Testis (tissue), 3 donors: ENCODE results near the gene KIF5C. TPM values are rescaled to one million over a fixed set of nuclear protein-coding genes. Genes with fewer than 3 reads are reported as not detected.

Experiments
- DNase-seq: peaks from one replicate; pipeline ENCODE4 v3.0.0-alpha.2; 2019
- H3K27ac ChIP-seq, 2 donors: fragments of 200-600 bp; sonication (generic); one replicate each; pipeline ENCODE4 v1.5.1; 2019
- H3K27me3 ChIP-seq: fragments of 200-600 bp; sonication (generic); one replicate; pipeline ENCODE4 v1.5.1; 2019
- H3K36me3 ChIP-seq: fragments of 200-600 bp; sonication (generic); one replicate; pipeline ENCODE4 v1.5.1; 2017; ENCODE audit warnings: low read depth; ENCODE audit errors: missing control alignments
- H3K4me1 ChIP-seq: fragments of 200-600 bp; sonication (generic); one replicate; pipeline ENCODE4 v1.5.1; 2019
- H3K4me3 ChIP-seq, 2 donors: fragments of 200-600 bp; sonication (generic); one replicate each; pipeline ENCODE4 v1.5.1; 2017 to 2019
- H3K9me3 ChIP-seq: fragments of 200-600 bp; sonication (generic); one replicate; pipeline ENCODE4 v1.5.1; 2017
- CTCF ChIP-seq, 3 experiments: fragments of 450-650 bp in 2 of 3; fragments of 200-600 bp in 1 of 3; sonication (generic) in 1 of 3; IDR thresholded peaks; one replicate each; pipeline ENCODE4 v1.5.1; 2016 to 2019; ENCODE audit warnings: antibody characterized with exemption in 3 of 3, mild to moderate bottlenecking in 2 of 3, moderate library complexity in 1 of 3
- POLR2A ChIP-seq: fragments of 450-650 bp; IDR thresholded peaks from one replicate; pipeline ENCODE4 v1.6.1; 2017; ENCODE audit warnings: antibody characterized with exemption, mild to moderate bottlenecking, moderate library complexity
- WGBS, 2 donors: methylation state at CpG; one replicate each; pipeline ENCODE4 v1.1.5; 2018; 5-methylcytosine and 5-hydroxymethylcytosine counted together
- intact Hi-C: fragments of 100-400 bp; cut with DNase I; formaldehyde crosslinking; loops from one replicate; pipeline ENCODE4 v1.15.1; 2023; ENCODE audit warnings: low total_unique reads
- polyA plus RNA-seq: library from polyadenylated mRNA; stranded (reverse); fragments of 350-450 nt; fragmentation: Illumina TruSeq; extraction: RNeasy Lipid Tissue Mini Kit (QIAGEN cat#74804); gene quantifications from one replicate; pipeline ENCODE4 v1.2.3, GENCODE V29; 2014; ENCODE audit warnings: low read depth, low replicate concordance; ENCODE audit not compliant: insufficient read depth
- total RNA-seq, 2 donors: library from RNA; depleted of rRNA; stranded (reverse); fragments of >200 nt; gene quantifications; one replicate each; pipeline ENCODE4 v1.2.3, GENCODE V29; 2016

KIF5C gene
- total and polyA plus RNA-seq, 3 donors from 2014 or later: 57.0 to 159 (median 146) TPM

- Histone ChIP-seq H3K4me1 (no peaks in the 10 kb centered on the region), H3K9me3 (no peaks in the 10 kb centered on the region), H3K27me3 (no peaks in the 10 kb centered on the region), H3K36me3 (no peaks in the 10 kb centered on the region), H3K27ac (no peak overlapping the region), H3K4me3 (no peak overlapping the region)
- no peak for DNase-seq
- WGBS, 2 donors: 38 to 40% methylated on average over 1 of the region's 1 CpG
- no peak for TF ChIP-seq POLR2A
- TF ChIP-seq CTCF (IDR thresholded peaks at IDR 0.05): no peak
- intact Hi-C loops: no loop called here
These were observed 180.7 kb downstream of the KIF5C start for GRCh38 chr2:149055751-149056150.

GRCh38 chr2:149056541-149057255, 181.7 kb downstream of the KIF5C start:
- DNase-seq: no peak
- H3K27ac ChIP-seq: no peak overlapping the region
- WGBS, 2 donors: 80 to 87% methylated on average over 6 of the region's 6 CpGs

GRCh38 chr2:149057401-149057800, 182.4 kb downstream of the KIF5C start:
- H3K4me1 ChIP-seq: no peaks in the 10 kb centered on the region
- 41 to 45% methylated on average over 5 of the region's 5 CpGs for WGBS, 2 donors

More at GRCh38 chr2:149056541-149057255, 181.7 kb downstream of the KIF5C start:
- no peak for TF ChIP-seq POLR2A
- Histone ChIP-seq H3K4me3 (no peak overlapping the region), H3K4me1 (no peaks in the 10 kb centered on the region), H3K36me3 (no peaks in the 10 kb centered on the region), H3K27me3 (no peaks in the 10 kb centered on the region), H3K9me3 (no peaks in the 10 kb centered on the region)
- intact Hi-C loops: no loop called here

GRCh38 chr2:149058936-149059335, 183.9 kb downstream of the KIF5C start:
- intact Hi-C loops: no loop called here
- TF ChIP-seq POLR2A: no peak
- no peak for TF ChIP-seq CTCF (IDR thresholded peaks at IDR 0.05)

More at GRCh38 chr2:149057401-149057800, 182.4 kb downstream of the KIF5C start:
- Histone ChIP-seq H3K27me3 (no peaks in the 10 kb centered on the region), H3K27ac (no peak overlapping the region), H3K4me3 (no peak overlapping the region), H3K36me3 (no peaks in the 10 kb centered on the region), H3K9me3 (no peaks in the 10 kb centered on the region)
- no peak for DNase-seq
- TF ChIP-seq POLR2A: no peak
- TF ChIP-seq CTCF (IDR thresholded peaks at IDR 0.05): no peak
- intact Hi-C loops: no loop called here

GRCh38 chr2:149059822-149060221, 184.8 kb downstream of the KIF5C start:
- intact Hi-C loops: no loop called here
- no peak for DNase-seq
- Histone ChIP-seq H3K27me3 (no peaks in the 10 kb centered on the region), H3K36me3 (no peaks in the 10 kb centered on the region), H3K4me1 (no peaks in the 10 kb centered on the region), H3K4me3 (no peak overlapping the region), H3K9me3 (no peaks in the 10 kb centered on the region), H3K27ac (no peak overlapping the region)
- TF ChIP-seq CTCF (IDR thresholded peaks at IDR 0.05) (no peak), POLR2A (no peak)
- 73 to 100% methylated on average over 1 of the region's 1 CpG for WGBS, 2 donors

More at GRCh38 chr2:149058936-149059335, 183.9 kb downstream of the KIF5C start:
- DNase-seq: no peak
- Histone ChIP-seq H3K27ac (no peak overlapping the region), H3K4me1 (no peaks in the 10 kb centered on the region), H3K36me3 (no peaks in the 10 kb centered on the region), H3K9me3 (no peaks in the 10 kb centered on the region), H3K4me3 (no peak overlapping the region), H3K27me3 (no peaks in the 10 kb centered on the region)
- WGBS, 2 donors: 89% methylated on average over 5 of the region's 5 CpGs
